HG03060 (cell line): Measurements from ENCODE around the gene KCND3.

ENCODE experiments used
- ATAC-seq: cut with Tn5 transposase; IDR thresholded peaks from one replicate; pipeline ENCODE4 v1.9.1; 2021; ENCODE audit warnings: low read depth, moderate number of reproducible peaks; ENCODE audit not compliant: unreplicated experiment

The KCND3 gene

DNA sequence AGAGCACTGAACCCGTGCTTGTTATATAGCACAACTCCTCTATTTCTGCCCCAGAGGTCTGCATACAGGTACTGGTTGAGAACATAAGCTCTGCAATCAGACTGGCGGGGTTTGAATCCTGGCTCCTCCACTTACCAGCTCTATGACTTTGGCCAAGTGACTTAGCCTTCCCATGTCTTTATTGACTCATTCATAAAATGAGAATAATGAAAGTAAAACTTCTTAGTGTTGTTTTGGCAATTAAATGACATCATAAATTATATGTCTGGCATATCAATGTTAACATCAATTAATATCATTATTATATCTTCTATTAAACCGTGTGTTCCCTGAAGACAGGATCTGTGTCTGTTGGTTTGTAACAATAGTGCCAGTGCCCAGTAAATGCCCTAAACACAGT is 254.6 kb downstream of the KCND3 start:
- no peak for ATAC-seq

DNA sequence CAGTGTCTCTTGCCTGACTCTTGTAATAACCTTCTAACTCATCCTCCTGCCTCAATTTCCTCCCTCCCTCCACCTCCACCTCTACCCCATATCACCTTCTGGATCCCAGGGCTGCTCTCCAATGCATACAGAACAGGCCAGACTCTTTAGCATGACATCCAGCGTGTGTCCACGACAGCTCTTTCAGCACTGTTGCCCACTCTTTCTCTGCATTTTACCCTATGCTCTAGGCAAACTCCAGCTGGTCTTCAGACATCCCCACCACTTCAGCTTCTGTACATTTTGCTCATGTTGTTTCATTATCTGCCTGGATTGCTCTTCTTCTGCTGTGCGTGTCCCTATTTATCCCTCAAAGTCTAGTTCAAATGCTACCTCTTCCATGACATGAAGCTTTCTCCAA is 255.0 kb downstream of the KCND3 start:
- no peak for ATAC-seq

DNA sequence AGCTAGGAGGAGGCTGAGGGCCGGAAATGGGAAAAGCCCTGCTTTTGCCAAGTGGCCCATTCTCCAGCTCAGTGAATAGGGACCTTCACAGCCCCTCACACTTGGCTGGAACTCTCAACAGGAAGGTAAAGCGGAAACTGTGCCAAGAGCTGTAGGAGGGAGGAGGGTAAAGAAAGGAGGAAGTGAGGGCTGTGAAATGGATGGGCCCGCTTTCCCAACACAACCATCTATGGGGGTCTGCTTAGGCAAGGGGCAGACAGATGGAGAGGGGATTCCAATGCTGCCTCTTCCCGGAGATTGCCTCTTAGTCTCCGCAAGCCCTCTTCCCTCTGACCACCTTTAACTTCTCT is 255.5 kb downstream of the KCND3 start:
- no peak for ATAC-seq

DNA sequence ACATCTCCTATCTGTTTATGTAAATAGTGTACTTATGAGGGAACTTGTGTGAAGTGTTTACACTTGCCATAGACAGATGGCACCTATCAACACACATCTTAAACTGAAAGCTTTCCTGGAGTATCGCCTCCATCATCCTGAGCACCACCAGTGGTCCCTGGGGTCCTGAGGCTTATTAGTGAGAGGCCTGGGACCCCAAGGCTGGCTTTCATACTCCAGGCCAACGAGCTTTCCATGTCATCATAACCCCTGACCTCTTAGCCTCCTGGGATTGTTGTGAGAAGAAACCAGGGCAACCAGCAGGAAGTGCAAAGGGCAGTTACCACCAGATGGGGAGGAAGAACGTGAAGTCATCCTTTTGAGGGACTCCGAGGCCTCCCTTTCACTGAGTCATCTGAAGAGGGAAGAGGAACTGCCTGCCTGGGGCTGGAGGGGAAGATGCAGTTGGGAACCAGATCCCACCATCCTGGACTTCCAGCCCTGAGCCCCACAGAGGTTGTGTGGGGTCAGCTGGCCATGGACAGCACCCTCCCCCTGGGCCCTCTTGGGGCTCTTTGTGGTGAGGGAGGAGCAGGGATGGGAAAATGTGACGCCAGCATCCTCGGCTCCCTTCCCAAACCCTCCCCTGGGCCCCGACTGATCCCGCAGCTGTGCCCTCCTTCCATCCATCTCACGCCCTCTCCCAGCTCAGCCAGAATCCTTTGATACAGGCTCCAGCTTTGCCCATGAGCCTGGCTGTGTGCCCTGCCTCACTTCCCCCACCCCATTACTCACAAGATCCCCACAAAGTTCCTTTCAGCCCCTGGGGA is 256.1 kb downstream of the KCND3 start:
- no peak for ATAC-seq

DNA sequence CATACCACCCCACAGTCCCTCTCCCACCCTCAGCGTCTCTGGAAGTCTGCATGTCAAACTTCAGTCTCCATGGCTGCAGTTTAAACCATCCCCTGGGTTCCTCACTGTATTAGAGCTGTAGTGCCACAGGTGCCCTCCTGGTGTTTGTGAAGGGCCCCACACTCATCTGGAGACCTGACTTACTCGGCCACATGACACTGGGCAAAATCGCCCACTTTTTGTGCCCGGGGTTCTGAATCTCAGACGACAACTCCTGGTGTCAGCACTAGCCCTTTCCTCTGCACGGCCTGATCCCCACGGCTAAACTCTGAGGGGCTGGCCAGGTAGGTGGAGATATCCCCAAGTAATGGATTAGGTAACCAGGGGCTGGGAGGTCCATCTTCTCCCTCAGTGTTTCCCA is 256.8 kb downstream of the KCND3 start:
- ATAC-seq, result no peak

DNA sequence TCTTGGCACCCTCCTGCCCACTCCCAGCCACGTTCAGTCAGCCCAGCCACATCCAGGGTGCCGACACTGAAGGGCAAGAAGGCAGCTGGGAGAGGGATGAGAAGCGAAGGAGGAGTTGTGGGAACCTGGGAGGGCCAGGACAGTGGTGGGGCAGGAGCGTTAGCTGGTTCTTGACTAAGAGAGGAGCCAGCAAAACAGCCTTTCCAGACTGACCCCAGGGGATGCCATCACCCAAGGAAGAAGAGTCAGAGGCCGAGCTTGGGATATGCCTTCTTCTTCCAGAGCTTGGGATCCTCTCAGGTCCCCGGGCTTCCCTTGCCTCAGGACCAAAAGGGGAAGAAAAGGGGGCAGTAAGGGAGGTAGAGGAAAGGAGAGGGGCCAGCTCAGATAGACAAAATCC is 257.5 kb downstream of the KCND3 start:
- no peak for ATAC-seq

DNA sequence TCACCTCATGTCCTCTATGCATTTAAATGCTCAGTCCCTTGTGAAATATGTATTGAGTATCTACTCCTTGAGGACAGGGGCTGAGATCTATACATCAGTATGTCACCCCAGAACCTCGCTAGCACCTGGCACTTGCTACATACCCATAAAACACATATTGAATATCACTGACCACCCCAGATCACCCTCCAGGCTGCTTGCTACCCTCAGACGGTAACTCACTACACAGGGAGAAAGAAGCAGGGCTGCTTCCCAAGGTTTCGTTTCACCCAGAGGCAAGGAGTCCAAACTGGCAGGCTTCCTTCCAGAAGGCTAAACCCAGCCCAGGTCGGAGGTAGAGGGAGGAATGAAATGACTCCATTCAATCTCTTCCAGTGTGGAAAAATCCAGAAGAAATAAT is 258.8 kb downstream of the KCND3 start:
- ATAC-seq, result no peak

DNA sequence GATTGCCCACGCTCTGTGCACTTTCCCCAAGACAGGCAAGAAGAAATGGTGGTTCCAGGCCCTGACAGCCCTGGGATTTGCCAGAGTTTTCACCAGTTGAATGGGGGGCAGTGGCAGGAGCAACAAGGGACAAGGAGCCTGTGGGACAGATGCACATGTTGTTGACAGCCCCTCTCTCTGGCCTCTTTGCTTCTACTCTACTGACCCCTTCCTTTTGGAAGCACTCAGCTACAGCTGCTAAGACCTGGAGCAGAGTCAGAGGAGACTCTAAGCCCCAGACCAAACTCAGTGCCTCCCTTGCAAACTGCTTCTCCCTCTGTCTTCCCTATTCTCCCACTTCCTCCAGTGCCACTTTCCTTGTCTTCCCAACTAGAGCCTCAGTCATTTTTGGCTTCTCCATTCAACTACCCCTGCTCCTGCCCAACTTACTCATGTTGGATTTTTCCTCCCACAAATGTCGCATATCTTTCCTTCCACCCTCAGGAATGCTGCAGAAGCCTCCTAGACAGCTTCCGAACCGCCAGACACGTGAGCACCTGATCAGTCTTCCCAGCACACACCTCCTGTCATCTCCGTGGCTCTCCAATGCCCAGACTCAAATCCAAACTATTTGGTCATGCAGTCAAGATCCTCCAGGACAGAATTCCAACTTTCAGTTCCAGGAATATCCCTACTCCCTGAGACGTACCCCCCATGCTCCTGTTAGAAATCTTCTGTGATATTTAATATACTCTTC is 259.4 kb downstream of the KCND3 start:
- no peak for ATAC-seq

DNA sequence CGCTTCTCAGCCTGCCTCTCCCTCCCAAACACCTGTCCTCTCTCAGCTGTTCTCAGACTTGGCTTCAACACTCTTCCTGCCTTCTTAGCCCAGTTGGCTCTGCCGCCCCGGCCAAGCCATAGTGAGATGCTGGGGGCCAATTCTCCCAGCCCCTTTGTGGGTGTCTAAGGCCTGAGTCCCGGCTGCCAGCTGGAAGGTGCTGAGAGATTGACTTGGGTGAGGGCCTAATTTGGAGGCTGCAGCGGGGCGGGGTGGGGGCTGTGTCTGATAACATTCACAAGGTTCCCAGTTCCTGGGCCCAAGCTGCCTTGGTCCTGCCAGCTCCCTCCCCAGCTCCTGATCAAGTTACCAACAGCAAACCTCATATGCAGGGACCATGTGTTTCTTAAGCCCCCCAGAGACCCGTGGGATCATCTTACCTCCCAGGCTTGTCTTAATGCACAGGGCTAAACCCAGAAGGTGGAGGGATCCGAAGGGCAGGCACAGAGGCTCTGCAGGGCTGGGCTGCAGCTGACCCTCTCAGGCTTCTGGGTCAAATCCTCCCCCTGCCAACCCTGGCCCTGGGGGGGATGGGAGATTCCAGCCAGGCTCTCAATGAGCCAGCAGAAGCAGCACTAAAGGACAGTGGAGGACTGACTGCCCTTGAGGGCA is 260.1 kb downstream of the KCND3 start:
- no peak for ATAC-seq

DNA sequence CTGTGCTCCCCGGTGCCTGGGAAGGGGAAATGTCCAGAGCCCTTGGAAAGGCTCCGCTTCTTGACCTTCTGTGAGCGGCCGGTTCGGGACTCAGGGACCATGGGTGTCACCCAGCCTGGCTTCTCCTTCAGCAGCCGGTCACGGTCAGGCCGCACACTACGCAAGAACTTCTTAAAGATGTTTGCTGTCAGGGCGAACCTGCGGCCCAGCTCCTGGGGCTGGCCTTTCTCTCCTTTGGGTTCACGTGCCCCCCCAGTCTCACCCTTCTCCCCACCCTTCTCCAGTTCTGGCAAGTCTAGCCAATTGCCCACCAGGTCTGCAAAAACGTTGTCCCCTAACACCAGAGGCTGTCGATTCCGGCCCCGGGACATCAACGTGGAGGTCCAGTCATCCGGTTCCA is 262.4 kb downstream of the KCND3 start:
- ATAC-seq, result no peak

DNA sequence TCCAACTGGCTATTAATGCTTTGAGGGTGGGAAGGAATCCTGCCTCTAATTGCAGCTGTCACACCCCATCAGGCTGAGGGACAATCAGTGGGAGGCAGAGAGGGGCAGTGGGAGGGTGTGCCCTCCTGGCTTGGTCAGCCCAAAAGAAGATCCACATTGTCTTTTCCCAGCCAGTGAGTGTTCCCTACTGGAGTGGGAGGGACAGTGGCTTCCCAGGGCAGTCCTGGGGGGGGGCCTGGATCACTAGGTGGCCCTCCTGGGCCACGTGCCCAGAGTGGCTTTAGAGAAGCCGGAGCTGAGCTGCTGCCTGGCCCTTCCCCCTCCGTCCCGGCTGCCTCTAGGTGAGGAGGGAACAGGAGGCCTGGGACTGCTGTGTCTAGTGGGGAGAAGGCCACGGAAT is 264.3 kb downstream of the KCND3 start:
- no peak for ATAC-seq

DNA sequence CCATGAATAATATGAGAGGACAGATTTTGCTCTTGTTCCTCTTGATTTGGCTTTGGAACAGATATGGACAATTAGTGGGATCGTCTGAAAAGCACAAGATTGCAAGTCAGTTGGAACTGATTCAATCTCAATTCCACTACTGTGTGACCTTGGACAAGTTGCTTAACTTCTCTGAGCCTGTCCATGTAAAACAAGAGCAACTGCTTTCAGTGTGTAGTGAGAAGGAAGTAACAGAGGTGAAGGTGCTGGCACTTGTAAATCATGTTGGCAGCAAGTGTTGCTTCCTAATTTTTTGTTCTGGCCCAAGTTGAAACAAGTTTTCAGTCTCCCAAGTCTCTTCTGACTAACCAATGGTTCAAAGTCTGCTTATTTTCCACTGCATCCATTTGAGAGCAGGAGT is 265.6 kb downstream of the KCND3 start:
- no peak for ATAC-seq

DNA sequence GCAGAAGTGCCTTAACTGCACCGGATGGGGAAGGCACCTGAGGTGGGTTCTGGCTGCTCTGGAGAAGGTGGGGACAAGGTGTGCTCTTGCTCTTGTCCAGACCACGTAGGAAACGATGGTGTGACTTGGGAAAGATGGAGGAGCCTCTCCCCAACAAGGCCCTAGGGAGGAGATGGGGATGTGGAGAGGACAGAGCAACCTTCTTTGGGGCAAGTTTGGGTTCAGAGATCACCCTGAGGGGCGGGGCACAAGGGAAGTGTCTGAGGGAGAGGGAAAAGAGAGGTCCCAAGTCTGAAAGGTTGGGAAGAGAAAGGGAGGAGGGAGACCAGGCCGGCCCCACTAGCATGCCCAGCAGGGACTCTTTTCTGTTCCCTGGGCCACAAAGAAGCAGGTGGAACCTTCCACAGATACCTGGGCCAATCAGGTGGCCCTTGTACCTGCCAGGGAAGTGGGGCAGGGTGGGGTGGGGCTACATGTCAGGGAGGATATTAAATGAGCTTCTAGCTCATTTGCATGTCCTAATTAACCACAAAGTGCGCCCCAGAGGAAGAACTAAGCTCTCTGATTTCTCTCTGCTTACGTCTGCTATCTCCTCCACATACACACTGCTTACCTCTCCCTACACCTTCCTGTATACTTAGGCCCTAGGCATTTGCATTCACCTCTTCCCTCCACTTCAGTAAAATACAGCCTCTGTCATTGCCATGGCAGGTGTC is 266.2 kb downstream of the KCND3 start:
- ATAC-seq, result no peak

DNA sequence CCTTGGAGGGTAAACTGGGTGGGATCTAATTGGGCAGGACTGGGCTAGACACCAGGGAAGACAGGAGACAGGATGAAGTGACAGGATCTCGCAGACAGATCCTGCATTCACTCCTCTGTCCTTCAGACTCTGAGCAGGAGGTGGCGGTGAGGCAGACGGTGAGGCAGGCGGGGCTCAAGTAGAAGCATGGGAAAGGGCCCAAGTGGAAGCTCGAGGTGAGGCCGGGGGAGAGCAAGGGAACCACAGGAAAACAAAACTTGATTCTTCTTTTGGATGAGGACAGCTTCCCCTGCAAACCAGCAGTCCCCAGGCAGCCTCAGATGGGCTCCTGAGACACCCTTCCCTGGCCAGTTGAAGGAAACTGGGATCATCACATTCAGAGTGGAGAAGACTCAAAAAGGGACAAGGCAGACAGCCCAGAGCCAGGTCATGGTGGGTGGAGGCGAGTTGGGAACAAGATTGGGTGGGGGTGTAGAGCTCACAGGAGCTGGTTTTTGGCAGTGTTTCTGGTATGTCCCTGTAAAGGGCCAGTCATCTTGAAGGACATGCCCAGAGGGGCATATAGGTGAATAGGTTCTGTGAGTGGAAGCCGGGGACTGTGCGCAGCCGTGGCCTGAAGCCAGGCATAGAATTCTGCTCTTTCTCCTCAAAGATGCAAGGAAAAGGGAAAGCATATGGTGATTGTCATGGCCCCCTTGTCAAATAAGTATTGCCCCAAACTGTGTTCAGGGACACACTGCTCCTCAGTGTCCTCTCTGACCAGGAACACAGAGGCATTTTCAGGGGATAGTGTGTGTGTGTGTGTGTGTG is 268.3 kb downstream of the KCND3 start:
- ATAC-seq, result no peak
